Bronchial epithelial cell (primary cell): ENCODE measurements around the gene FADS6. TPM values are rescaled to one million over a fixed set of nuclear protein-coding genes. Genes with fewer than 3 reads are reported as not detected.
"Not testable (repeated sequence)": the region's sequence is repeated elsewhere in the genome, so short reads cannot be mapped to it uniquely, and the experiment has no call there.

Experiments used
- DNase-seq: peaks from one replicate; pipeline ENCODE4 v3.0.0-alpha.2; 2010; ENCODE audit warnings: low read depth
- FAIRE-seq: peaks from 2 replicates; lab custom pipeline; 2011; peaks lifted over from hg19 to GRCh38; lab: Jason Lieb, UNC
- H3K27me3 ChIP-seq: 2 replicates; pipeline ENCODE4 v1.5.1; 2011; ENCODE audit warnings: low read length; ENCODE audit not compliant: control insufficient read depth, insufficient read depth
- H3K36me3 ChIP-seq: 2 replicates; pipeline ENCODE4 v1.5.1; 2011; ENCODE audit warnings: low read length; ENCODE audit not compliant: control insufficient read depth, insufficient read depth
- H3K4me3 ChIP-seq: 2 replicates; pipeline ENCODE4 v1.5.1; 2011; ENCODE audit warnings: mild to moderate bottlenecking, low read depth, low read length, control low read depth
- CTCF ChIP-seq: IDR thresholded peaks from 2 replicates; pipeline ENCODE4 v1.5.1; 2011; ENCODE audit warnings: mild to moderate bottlenecking, moderate library complexity, low read length, control low read depth, inconsistent platforms; ENCODE audit not compliant: insufficient read depth, severe bottlenecking
- total RNA-seq: library from RNA; depleted of rRNA; stranded (reverse); fragments of >200 nt; gene quantifications from 2 replicates; pipeline ENCODE4 v1.2.1, GENCODE V29; 2014

FADS6 gene
- total RNA-seq, 1 donor from 2014 or later: not detected

GRCh38 chr17:74919440-74920305, 26.2 kb upstream of the FADS6 start:
- H3K27me3 ChIP-seq: peaks cover 9% of the 10 kb centered on the region

GRCh38 chr17:74918906-74919305, 25.5 kb upstream of the FADS6 start:
- peaks cover 2% of the 10 kb centered on the region for H3K27me3 ChIP-seq
- H3K4me3 ChIP-seq: no peak overlapping the region
- FAIRE-seq (no peak), DNase-seq (no peak)
- TF ChIP-seq CTCF: no peak
- no peaks in the 10 kb centered on the region for H3K36me3 ChIP-seq

More at GRCh38 chr17:74919440-74920305, 26.2 kb upstream of the FADS6 start:
- no peak for DNase-seq
- no peak for FAIRE-seq
- no peak for TF ChIP-seq CTCF
- no peaks in the 10 kb centered on the region for H3K36me3 ChIP-seq
- H3K4me3 ChIP-seq: no peak overlapping the region

GRCh38 chr17:74917430-74917829, 24.0 kb upstream of the FADS6 start:
- DNase-seq (no peak), FAIRE-seq (no peak)
- no peaks in the 10 kb centered on the region for H3K27me3 ChIP-seq
- H3K36me3 ChIP-seq: no peaks in the 10 kb centered on the region
- H3K4me3 ChIP-seq: no peak overlapping the region
- TF ChIP-seq CTCF: no peak

- DNase-seq (no peak), FAIRE-seq (peak; percentile 98)
- H3K36me3 ChIP-seq: no peaks in the 10 kb centered on the region
- no peaks in the 10 kb centered on the region for H3K27me3 ChIP-seq
- no peak for TF ChIP-seq CTCF
- no peak overlapping the region for H3K4me3 ChIP-seq
Measured at GRCh38 chr17:74916851-74917199, 23.4 kb upstream of the FADS6 start.

- FAIRE-seq: no peak
- no peaks in the 10 kb centered on the region for H3K27me3 ChIP-seq
Measured at GRCh38 chr17:74916136-74916850, 22.9 kb upstream of the FADS6 start.

GRCh38 chr17:74911423-74911822, 18.0 kb upstream of the FADS6 start:
- H3K27me3 ChIP-seq, H3K4me3 ChIP-seq, DNase-seq, H3K36me3 ChIP-seq, FAIRE-seq: not testable (repeated sequence)

More at GRCh38 chr17:74916136-74916850, 22.9 kb upstream of the FADS6 start:
- H3K4me3 ChIP-seq: no peak overlapping the region
- no peaks in the 10 kb centered on the region for H3K36me3 ChIP-seq
- no peak for TF ChIP-seq CTCF
- DNase-seq: no peak

GRCh38 chr17:74909097-74909496, 15.7 kb upstream of the FADS6 start:
- not testable (repeated sequence) for H3K27me3 ChIP-seq, FAIRE-seq

More at GRCh38 chr17:74909097-74909496, 15.7 kb upstream of the FADS6 start:
- H3K36me3 ChIP-seq, DNase-seq, H3K4me3 ChIP-seq: not testable (repeated sequence)
